WTC11 (cell line): ENCODE measurements around the gene PPP1R9A. TPM values are rescaled to one million over a fixed set of nuclear protein-coding genes. Genes with fewer than 3 reads are reported as not detected.

ENCODE experiments used
- ATAC-seq: fragments of 200-7000 bp; cut with Tn5 transposase; 2 replicates; pipeline ENCODE4 v1.10.0; 2021; ENCODE audit warnings: mild to moderate bottlenecking, moderate library complexity
- CTCF ChIA-PET: fragments of 300-600 bp; sonication (Branson Sonifier 250); formaldehyde crosslinking; loops from one replicate; lab custom pipeline; 2021; ENCODE audit warnings: antibody characterized with exemption; lab: Charles Lee
- POLR2A ChIA-PET: fragments of 350-600 bp; sonication (Branson Sonifier 250); formaldehyde crosslinking; loops from one replicate; lab custom pipeline; 2021; ENCODE audit warnings: antibody characterized with exemption; lab: Charles Lee
- DNase-seq: peaks from one replicate; pipeline ENCODE4 v3.0.0; 2021; ENCODE audit warnings: low spot score
- H3K27ac Mint-ChIP-seq: 2 replicates; pipeline ENCODE4 v1.8.0; 2021; ENCODE audit warnings: mixed read lengths
- H3K27me3 Mint-ChIP-seq: 2 replicates; pipeline ENCODE4 v1.8.0; 2021; ENCODE audit warnings: low read depth, mild to moderate bottlenecking, moderate library complexity, mixed read lengths
- H3K36me3 Mint-ChIP-seq: 2 replicates; pipeline ENCODE4 v1.8.0; 2021; ENCODE audit warnings: mixed read lengths
- H3K4me1 Mint-ChIP-seq: 2 replicates; pipeline ENCODE4 v1.8.0; 2022; ENCODE audit warnings: mixed read lengths
- H3K4me3 Mint-ChIP-seq: 2 replicates; pipeline ENCODE4 v1.8.0; 2021; ENCODE audit warnings: mild to moderate bottlenecking, moderate library complexity, mixed read lengths
- H3K9me3 Mint-ChIP-seq: 2 replicates; pipeline ENCODE4 v1.8.0; 2021; ENCODE audit warnings: mixed read lengths
- AR ChIP-seq: fragments of 250-450 bp; sonication (Bioruptor Pico); IDR thresholded peaks from 2 replicates; pipeline ENCODE4 v1.9.0; 2021; ENCODE audit warnings: mild to moderate bottlenecking
- ARID4B ChIP-seq: sonication (generic); formaldehyde crosslinking; IDR thresholded peaks from 2 replicates; pipeline ENCODE4 v1.8.0; 2023; ENCODE audit warnings: missing genetic modification reagents, mild to moderate bottlenecking, borderline replicate concordance
- ATF2 ChIP-seq: sonication (generic); formaldehyde crosslinking; IDR thresholded peaks from 2 replicates; pipeline ENCODE4 v1.8.1; 2022; ENCODE audit warnings: low read depth, missing genetic modification reagents, borderline replicate concordance
- CREB1 ChIP-seq: sonication (generic); formaldehyde crosslinking; IDR thresholded peaks from 2 replicates; pipeline ENCODE4 v1.8.0; 2023; ENCODE audit warnings: mild to moderate bottlenecking, missing genetic modification reagents
- FOXP1 ChIP-seq: sonication (generic); formaldehyde crosslinking; IDR thresholded peaks from 2 replicates; pipeline ENCODE4 v1.8.0; 2022; ENCODE audit warnings: missing genetic modification reagents, mild to moderate bottlenecking, moderate library complexity, borderline replicate concordance
- GRHL2 ChIP-seq: fragments of 250-450 bp; sonication (Bioruptor Pico); IDR thresholded peaks from 2 replicates; pipeline ENCODE4 v1.8.0; 2022; ENCODE audit warnings: mild to moderate bottlenecking, moderate library complexity; ENCODE audit not compliant: insufficient replicate concordance, severe bottlenecking
- JUN ChIP-seq: sonication (generic); formaldehyde crosslinking; IDR thresholded peaks from 2 replicates; pipeline ENCODE4 v1.8.0; 2023; ENCODE audit warnings: mild to moderate bottlenecking, missing genetic modification reagents
- KAT7 ChIP-seq: sonication (generic); formaldehyde crosslinking; IDR thresholded peaks from 2 replicates; pipeline ENCODE4 v1.8.1; 2023; ENCODE audit warnings: missing genetic modification reagents, mild to moderate bottlenecking, borderline replicate concordance
- MAX ChIP-seq: sonication (generic); formaldehyde crosslinking; IDR thresholded peaks from 2 replicates; pipeline ENCODE4 v1.8.0; 2022; ENCODE audit warnings: mild to moderate bottlenecking, missing genetic modification reagents
- MLX ChIP-seq: sonication (generic); formaldehyde crosslinking; IDR thresholded peaks from 2 replicates; pipeline ENCODE4 v1.8.1; 2023; ENCODE audit warnings: mild to moderate bottlenecking, missing genetic modification reagents, moderate library complexity
- MXD4 ChIP-seq: fragments of 250-450 bp; sonication (Bioruptor Pico); IDR thresholded peaks from 2 replicates; pipeline ENCODE4 v1.8.0; 2021; ENCODE audit warnings: mild to moderate bottlenecking, moderate library complexity, borderline replicate concordance
- NFATC4 ChIP-seq: fragments of 250-450 bp; sonication (Bioruptor Pico); IDR thresholded peaks from 2 replicates; pipeline ENCODE4 v1.9.0; 2021; ENCODE audit warnings: mild to moderate bottlenecking
- NFE2L1 ChIP-seq: sonication (generic); formaldehyde crosslinking; IDR thresholded peaks from 2 replicates; pipeline ENCODE4 v1.8.1; 2023; ENCODE audit warnings: missing genetic modification reagents
- NR1H2 ChIP-seq: sonication (generic); formaldehyde crosslinking; IDR thresholded peaks from 2 replicates; pipeline ENCODE4 v1.9.0; 2021; ENCODE audit warnings: mild to moderate bottlenecking, moderate library complexity, missing genetic modification reagents
- NR2C2 ChIP-seq: sonication (generic); formaldehyde crosslinking; IDR thresholded peaks from 2 replicates; pipeline ENCODE4 v1.8.0; 2022; ENCODE audit warnings: mild to moderate bottlenecking, missing genetic modification reagents
- NR3C1 ChIP-seq: sonication (generic); formaldehyde crosslinking; conservative IDR thresholded peaks from 2 replicates; pipeline ENCODE4 v1.8.1; 2023; ENCODE audit warnings: low read depth, mild to moderate bottlenecking, missing genetic modification reagents
- SMAD3 ChIP-seq: sonication (generic); formaldehyde crosslinking; IDR thresholded peaks from 2 replicates; pipeline ENCODE4 v1.8.0; 2022; ENCODE audit warnings: missing genetic modification reagents, mild to moderate bottlenecking, borderline replicate concordance
- SP1 ChIP-seq: sonication (generic); formaldehyde crosslinking; conservative IDR thresholded peaks from 2 replicates; pipeline ENCODE4 v1.8.1; 2022; ENCODE audit warnings: missing genetic modification reagents
- TEAD1 ChIP-seq: sonication (generic); formaldehyde crosslinking; IDR thresholded peaks from 2 replicates; pipeline ENCODE4 v1.8.0; 2022; ENCODE audit warnings: mild to moderate bottlenecking, missing genetic modification reagents
- TEAD4 ChIP-seq: sonication (generic); formaldehyde crosslinking; IDR thresholded peaks from 2 replicates; pipeline ENCODE4 v1.8.0; 2022; ENCODE audit warnings: mild to moderate bottlenecking, missing genetic modification reagents
- ZNF121 ChIP-seq: sonication (generic); formaldehyde crosslinking; IDR thresholded peaks from 2 replicates; pipeline ENCODE4 v1.8.0; 2023; ENCODE audit warnings: missing genetic modification reagents
- ZNF138 ChIP-seq: sonication (generic); formaldehyde crosslinking; conservative IDR thresholded peaks from 2 replicates; pipeline ENCODE4 v1.8.1; 2022; ENCODE audit warnings: mild to moderate bottlenecking, moderate library complexity, missing genetic modification reagents
- ZNF219 ChIP-seq: sonication (generic); formaldehyde crosslinking; IDR thresholded peaks from 2 replicates; pipeline ENCODE4 v1.8.0; 2023; ENCODE audit warnings: missing genetic modification reagents, mild to moderate bottlenecking, borderline replicate concordance
- ZNF317 ChIP-seq: sonication (generic); formaldehyde crosslinking; IDR thresholded peaks from 2 replicates; pipeline ENCODE4 v1.8.1; 2023; ENCODE audit warnings: low read depth, mild to moderate bottlenecking, moderate library complexity, missing genetic modification reagents, borderline replicate concordance
- ZNF512 ChIP-seq: sonication (generic); formaldehyde crosslinking; IDR thresholded peaks from 2 replicates; pipeline ENCODE4 v1.8.1; 2022; ENCODE audit warnings: missing genetic modification reagents, borderline replicate concordance
- total RNA-seq: library from RNA; stranded (reverse); gene quantifications from 3 replicates; pipeline ENCODE4 v1.2.3, GENCODE V29; 2021

The PPP1R9A gene
- total RNA-seq, 1 experiment from 2014 or later = 16.8 TPM

- H3K36me3 Mint-ChIP-seq = no peaks in the 10 kb centered on the region
- H3K4me1 Mint-ChIP-seq = peaks cover 12% of the 10 kb centered on the region
- H3K27ac Mint-ChIP-seq = no peak overlapping the region
- POLR2A ChIA-PET = no interaction called here
- CTCF ChIA-PET = no interaction called here
- no peaks in the 10 kb centered on the region for H3K27me3 Mint-ChIP-seq
- H3K9me3 Mint-ChIP-seq = no peaks in the 10 kb centered on the region
- no peak for DNase-seq
- TF ChIP-seq ATF2 (CRISPR knock-in tag) (no peak), TEAD1 (CRISPR knock-in tag) (no peak), SP1 (CRISPR knock-in tag) (no peak), SMAD3 (CRISPR knock-in tag) (no peak), ARID4B (CRISPR knock-in tag) (no peak), MXD4 (no peak), ZNF138 (CRISPR knock-in tag) (no peak), TEAD4 (no peak), MLX (CRISPR knock-in tag) (no peak), NR2C2 (CRISPR knock-in tag) (no peak), NR1H2 (CRISPR knock-in tag) (no peak), NR3C1 (no peak), ZNF512 (CRISPR knock-in tag) (no peak), MAX (no peak), KAT7 (CRISPR knock-in tag) (no peak)
- TF ChIP-seq, all 79 proteins: peak for 0
- ATAC-seq = no peak
- H3K4me3 Mint-ChIP-seq = no peak overlapping the region
Measured at GRCh38 chr7:95002775-95003174, 95.4 kb downstream of the PPP1R9A start.

- POLR2A ChIA-PET = no interaction called here
- no peak overlapping the region for H3K27ac Mint-ChIP-seq
- H3K27me3 Mint-ChIP-seq = no peaks in the 10 kb centered on the region
- H3K4me3 Mint-ChIP-seq = no peak overlapping the region
- H3K9me3 Mint-ChIP-seq = peaks cover 6% of the 10 kb centered on the region; the same call in 1 of the 2 replicates
- no peak for DNase-seq
- no peaks in the 10 kb centered on the region for H3K36me3 Mint-ChIP-seq
- ATAC-seq = no peak
- peaks cover 12% of the 10 kb centered on the region for H3K4me1 Mint-ChIP-seq
- CTCF ChIA-PET = no interaction called here
- TF ChIP-seq NFATC4 = no peak
- TF ChIP-seq CREB1 (CRISPR knock-in tag) = no peak
- no peak for TF ChIP-seq JUN (CRISPR knock-in tag)
- TF ChIP-seq TEAD4 = no peak
- TF ChIP-seq ZNF219 (CRISPR knock-in tag) = no peak
- TF ChIP-seq GRHL2 = no peak
- no peak for TF ChIP-seq ZNF121 (CRISPR knock-in tag)
- TF ChIP-seq ZNF317 (CRISPR knock-in tag) = no peak
- TF ChIP-seq MLX (CRISPR knock-in tag) = no peak
- TF ChIP-seq NFE2L1 = no peak
- no peak for TF ChIP-seq FOXP1 (CRISPR knock-in tag)
- no peak for TF ChIP-seq AR
Measured at GRCh38 chr7:95004618-95005247, 97.3 kb downstream of the PPP1R9A start.
